Sigmoid colon (tissue), 7 donors: Measurements from ENCODE around the gene GGA1. TPM values are rescaled to one million over a fixed set of nuclear protein-coding genes. Genes with fewer than 3 reads are reported as not detected.

Source experiments
- DNase-seq: peaks from one replicate; pipeline ENCODE4 v3.0.0-alpha.2; 2019
- H3K27ac ChIP-seq, 4 donors: fragments of 200-600 bp; sonication (generic); one replicate each; pipeline ENCODE4 v1.5.1; 2016 to 2019; ENCODE audit warnings: mild to moderate bottlenecking in 1 of 4
- H3K27me3 ChIP-seq, 3 donors: fragments of 200-600 bp; sonication (generic); one replicate each; pipeline ENCODE4 v1.5.1; 2019; ENCODE audit warnings: mild to moderate bottlenecking in 1 of 3
- H3K36me3 ChIP-seq, 4 donors: fragments of 200-600 bp; sonication (generic); one replicate each; pipeline ENCODE4 v1.5.1; 2016 to 2019
- H3K4me1 ChIP-seq, 4 donors: fragments of 200-600 bp; sonication (generic); one replicate each; pipeline ENCODE4 v1.5.1; 2017 to 2019
- H3K4me3 ChIP-seq, 4 donors: fragments of 200-600 bp; sonication (generic); one replicate each; pipeline ENCODE4 v1.5.1; 2017 to 2019; ENCODE audit warnings: mild to moderate bottlenecking in 2 of 4, moderate library complexity in 1 of 4
- H3K9me3 ChIP-seq, 4 donors: fragments of 200-600 bp in 3 of 4; sonication (generic) in 3 of 4; one replicate each; pipeline versions ENCODE4 v1.5.1 to v1.6.1; 2013 to 2019
- EP300 ChIP-seq, 4 donors: sonication (generic); formaldehyde crosslinking; IDR thresholded peaks; one replicate each; pipeline ENCODE4 v1.6.1; 2017; ENCODE audit warnings: antibody characterized with exemption in 4 of 4
- POLR2A ChIP-seq, 2 donors: fragments of 450-650 bp; IDR thresholded peaks; one replicate each; pipeline ENCODE4 v1.6.1; 2016; ENCODE audit warnings: antibody characterized with exemption in 2 of 2, mild to moderate bottlenecking in 2 of 2, moderate library complexity in 2 of 2
- POLR2AphosphoS5 ChIP-seq, 4 donors: sonication (generic); formaldehyde crosslinking; IDR thresholded peaks; one replicate each; pipeline ENCODE4 v1.6.1; 2017; ENCODE audit warnings: antibody characterized with exemption in 4 of 4
- WGBS, 2 donors: extraction: QIAGEN DNeasy Blood & Tissue Kit; methylation state at CpG; one replicate each; pipeline ENCODE4 v1.1.7; 2013; 5-methylcytosine and 5-hydroxymethylcytosine counted together
- intact Hi-C: fragments of 100-400 bp; cut with DNase I; formaldehyde crosslinking; loops from one replicate; pipeline ENCODE4 v1.15.1; 2023
- polyA plus RNA-seq, 3 donors: library from polyadenylated mRNA; stranded (reverse); fragments of 200-250 nt; gene quantifications; one replicate each; pipeline ENCODE4 v1.2.3, GENCODE V29; 2013
- total RNA-seq, 4 donors: library from RNA; depleted of rRNA; stranded (reverse); fragments of >200 nt; gene quantifications; one replicate each; pipeline ENCODE4 v1.1.0, GENCODE V29; 2016
- TF ChIP-seq, protein P1 (sequence below), 4 experiments: fragments of 450-650 bp in 3 of 4; fragments of 200-600 bp in 1 of 4; IDR thresholded peaks; one replicate each; pipeline ENCODE4 v1.5.1; 2016 to 2019; ENCODE audit warnings: antibody characterized with exemption in 4 of 4, mild to moderate bottlenecking in 3 of 4, moderate library complexity in 2 of 4
- donor health status: healthy with polysubstance abuse.
- donor health status: Bipolar disorder and iron deficiency.
- donor health status: healthy.

GGA1 gene
- total and polyA plus RNA-seq, 7 donors = 25.2 to 77.4 (median 41.3) TPM

DNA sequence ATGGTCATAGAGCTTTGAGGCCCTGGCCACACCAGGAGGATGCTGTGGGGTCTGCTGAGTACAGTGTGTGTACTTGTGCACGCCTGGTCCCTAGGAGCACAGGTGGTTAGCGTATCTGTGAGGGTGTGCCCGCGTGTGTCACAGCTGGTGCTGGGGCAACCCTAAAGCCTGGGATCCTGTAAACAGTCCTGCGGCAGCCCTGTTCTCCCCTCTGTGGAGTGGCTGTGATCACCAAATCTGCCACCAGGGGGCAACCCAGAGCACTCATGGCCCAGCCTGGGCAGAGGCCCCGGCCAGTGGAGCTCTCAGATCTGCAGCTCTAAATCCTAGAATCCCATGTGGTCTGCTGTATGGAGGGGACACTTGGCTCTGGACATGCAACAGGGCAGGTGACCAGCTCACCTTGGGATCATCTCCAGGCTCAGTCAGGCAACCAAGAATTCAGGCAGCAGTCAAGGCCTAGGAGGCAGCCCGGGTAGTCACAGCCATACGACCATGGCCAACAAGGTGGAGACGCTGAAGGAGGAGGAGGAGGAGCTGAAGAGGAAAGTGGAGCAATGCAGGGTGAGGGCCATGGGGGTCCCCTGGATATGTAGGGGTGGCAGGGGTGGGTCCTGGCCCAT lies 34.7 kb downstream of the GGA1 start:
- intact Hi-C loops = loop anchor here (1.0 to 2.0 kb wide), 2 partner anchors 38 to 149 kb away; no protein-coding TSS in a partner anchor
- peak; percentile 92 for DNase-seq
- Histone ChIP-seq H3K4me3 (no peak overlapping the region), H3K36me3 (peaks cover 0 to 5% (median 0%) of the 10 kb centered on the region in 4 donors), H3K4me1 (peaks cover 0 to 24% (median 21%) of the 10 kb centered on the region in 4 donors), H3K9me3 (no peaks in the 10 kb centered on the region), H3K27ac (no peak overlapping the region), H3K27me3 (peaks cover 0 to 7% (median 6%) of the 10 kb centered on the region in 3 donors)
- 23 to 33% methylated on average over 9 of the region's 9 CpGs for WGBS, 2 donors
- TF ChIP-seq, protein P1, sequence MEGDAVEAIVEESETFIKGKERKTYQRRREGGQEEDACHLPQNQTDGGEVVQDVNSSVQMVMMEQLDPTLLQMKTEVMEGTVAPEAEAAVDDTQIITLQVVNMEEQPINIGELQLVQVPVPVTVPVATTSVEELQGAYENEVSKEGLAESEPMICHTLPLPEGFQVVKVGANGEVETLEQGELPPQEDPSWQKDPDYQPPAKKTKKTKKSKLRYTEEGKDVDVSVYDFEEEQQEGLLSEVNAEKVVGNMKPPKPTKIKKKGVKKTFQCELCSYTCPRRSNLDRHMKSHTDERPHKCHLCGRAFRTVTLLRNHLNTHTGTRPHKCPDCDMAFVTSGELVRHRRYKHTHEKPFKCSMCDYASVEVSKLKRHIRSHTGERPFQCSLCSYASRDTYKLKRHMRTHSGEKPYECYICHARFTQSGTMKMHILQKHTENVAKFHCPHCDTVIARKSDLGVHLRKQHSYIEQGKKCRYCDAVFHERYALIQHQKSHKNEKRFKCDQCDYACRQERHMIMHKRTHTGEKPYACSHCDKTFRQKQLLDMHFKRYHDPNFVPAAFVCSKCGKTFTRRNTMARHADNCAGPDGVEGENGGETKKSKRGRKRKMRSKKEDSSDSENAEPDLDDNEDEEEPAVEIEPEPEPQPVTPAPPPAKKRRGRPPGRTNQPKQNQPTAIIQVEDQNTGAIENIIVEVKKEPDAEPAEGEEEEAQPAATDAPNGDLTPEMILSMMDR (IDR thresholded peaks at IDR 0.05) = peak; percentile 79 to 94 (median 91)
- TF ChIP-seq POLR2A (IDR thresholded peaks at IDR 0.05) (no peak), POLR2AphosphoS5 (IDR thresholded peaks at IDR 0.05) (peak in 1 of 4 donors; percentile 6)

DNA sequence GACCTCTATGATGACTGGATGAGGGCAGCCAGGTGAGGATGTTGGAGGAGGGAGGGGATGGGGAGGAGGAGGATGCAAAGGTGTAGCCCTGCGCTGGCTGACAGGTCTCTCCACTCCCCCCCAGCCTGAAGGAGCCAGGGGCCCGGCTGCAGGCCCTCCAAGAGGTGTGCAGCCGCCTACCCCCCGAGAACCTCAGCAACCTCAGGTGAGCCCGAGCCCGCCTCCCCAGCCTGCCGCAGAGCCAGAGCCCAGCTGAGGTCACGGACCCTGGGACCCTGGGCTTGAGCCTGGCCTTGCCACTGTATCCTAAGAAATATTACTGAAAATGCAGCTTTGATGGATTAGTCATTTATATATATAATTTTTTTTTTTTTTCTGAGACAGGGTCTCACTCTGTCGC lies 38.7 kb downstream of the GGA1 start:
- DNase-seq = no peak
- Histone ChIP-seq H3K27me3 (no peaks in the 10 kb centered on the region), H3K36me3 (peaks cover 0 to 5% (median 0%) of the 10 kb centered on the region in 4 donors), H3K4me1 (peaks cover 0 to 4% (median 3%) of the 10 kb centered on the region in 4 donors), H3K4me3 (no peak overlapping the region), H3K9me3 (no peaks in the 10 kb centered on the region), H3K27ac (no peak overlapping the region)
- no peak for TF ChIP-seq EP300 (IDR thresholded peaks at IDR 0.05)
- intact Hi-C loops = no loop called here
- WGBS, 2 donors = 95% methylated on average over 9 of the region's 9 CpGs

DNA sequence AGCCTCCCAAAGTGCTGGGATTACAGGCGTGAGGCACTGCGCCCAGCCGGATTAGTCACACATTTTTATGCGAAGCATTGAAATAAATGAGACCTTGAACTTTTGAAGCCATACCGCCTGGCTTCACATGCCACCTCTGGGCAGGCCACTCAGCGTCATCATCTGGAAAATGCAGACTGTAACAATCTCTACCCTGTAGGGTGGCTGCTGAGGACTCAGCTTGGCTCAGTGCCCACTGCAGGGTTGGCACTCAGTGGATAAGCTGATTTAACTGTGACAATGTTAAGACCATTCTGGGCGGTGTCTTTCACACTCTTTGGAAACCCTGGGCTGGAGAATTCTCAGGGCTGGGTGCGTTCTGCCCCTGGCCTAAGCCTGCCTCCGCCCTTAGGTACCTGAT lies 39.3 kb downstream of the GGA1 start:
- intact Hi-C loops = no loop called here

DNA sequence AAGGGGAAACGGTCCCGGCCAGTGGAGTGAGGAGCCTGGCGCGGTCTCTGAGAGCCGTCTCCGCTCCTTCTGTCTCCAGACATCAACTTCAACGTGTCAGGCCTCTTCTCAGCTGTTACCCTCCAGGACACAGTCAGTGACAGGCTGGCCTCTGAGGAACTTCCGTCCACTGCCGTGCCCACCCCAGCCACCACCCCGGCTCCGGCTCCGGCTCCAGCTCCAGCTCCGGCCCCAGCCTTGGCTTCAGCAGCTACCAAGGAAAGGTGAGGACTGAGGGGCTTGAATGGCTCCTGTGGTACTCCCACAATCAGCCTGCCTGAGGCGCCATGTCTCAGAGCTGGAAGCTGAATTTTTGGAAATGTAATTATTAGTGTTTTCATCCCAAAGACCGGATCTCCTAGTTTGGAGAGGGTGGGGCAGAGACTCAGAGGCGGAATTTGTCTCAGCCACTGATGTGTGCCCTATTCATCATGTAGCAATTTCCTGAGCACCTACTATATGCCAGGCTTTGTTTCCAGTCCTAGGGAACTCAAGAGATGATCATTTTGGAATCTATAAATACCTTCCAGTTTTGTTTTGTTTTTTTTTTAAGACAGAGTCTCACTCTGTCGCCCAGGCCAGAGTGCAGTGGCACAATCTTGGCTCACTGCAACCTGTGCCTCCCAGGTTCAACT lies 42.0 kb downstream of the GGA1 start:
- no peak for TF ChIP-seq EP300 (IDR thresholded peaks at IDR 0.05)
- TF ChIP-seq, protein P1 (IDR thresholded peaks at IDR 0.05) = no peak
- TF ChIP-seq POLR2A (IDR thresholded peaks at IDR 0.05) = no peak
- no peak for TF ChIP-seq POLR2AphosphoS5 (IDR thresholded peaks at IDR 0.05)
- intact Hi-C loops = no loop called here
- no peaks in the 10 kb centered on the region for H3K4me1 ChIP-seq
- H3K27me3 ChIP-seq = no peaks in the 10 kb centered on the region
- H3K4me3 ChIP-seq = no peak overlapping the region
- H3K9me3 ChIP-seq = no peaks in the 10 kb centered on the region
- no peak overlapping the region for H3K27ac ChIP-seq
- 96 to 97% methylated on average over 17 of the region's 17 CpGs for WGBS, 2 donors
- DNase-seq = no peak
- H3K36me3 ChIP-seq = peaks cover 0 to 5% (median 0%) of the 10 kb centered on the region in 4 donors

More for the DNA sequence above, 39.3 kb downstream of the GGA1 start:
- Histone ChIP-seq H3K9me3 (no peaks in the 10 kb centered on the region), H3K4me1 (peaks cover 0 to 4% (median 3%) of the 10 kb centered on the region in 4 donors), H3K27ac (no peak overlapping the region), H3K27me3 (no peaks in the 10 kb centered on the region), H3K36me3 (peaks cover 0 to 5% (median 0%) of the 10 kb centered on the region in 4 donors), H3K4me3 (no peak overlapping the region)
- 51 to 87% methylated on average over 9 of the region's 9 CpGs for WGBS, 2 donors
- DNase-seq = no peak
- no peak for TF ChIP-seq POLR2AphosphoS5 (IDR thresholded peaks at IDR 0.05)
- TF ChIP-seq, protein P1 (IDR thresholded peaks at IDR 0.05) = no peak
- TF ChIP-seq EP300 (IDR thresholded peaks at IDR 0.05) = no peak
- TF ChIP-seq POLR2A (IDR thresholded peaks at IDR 0.05) = no peak

DNA sequence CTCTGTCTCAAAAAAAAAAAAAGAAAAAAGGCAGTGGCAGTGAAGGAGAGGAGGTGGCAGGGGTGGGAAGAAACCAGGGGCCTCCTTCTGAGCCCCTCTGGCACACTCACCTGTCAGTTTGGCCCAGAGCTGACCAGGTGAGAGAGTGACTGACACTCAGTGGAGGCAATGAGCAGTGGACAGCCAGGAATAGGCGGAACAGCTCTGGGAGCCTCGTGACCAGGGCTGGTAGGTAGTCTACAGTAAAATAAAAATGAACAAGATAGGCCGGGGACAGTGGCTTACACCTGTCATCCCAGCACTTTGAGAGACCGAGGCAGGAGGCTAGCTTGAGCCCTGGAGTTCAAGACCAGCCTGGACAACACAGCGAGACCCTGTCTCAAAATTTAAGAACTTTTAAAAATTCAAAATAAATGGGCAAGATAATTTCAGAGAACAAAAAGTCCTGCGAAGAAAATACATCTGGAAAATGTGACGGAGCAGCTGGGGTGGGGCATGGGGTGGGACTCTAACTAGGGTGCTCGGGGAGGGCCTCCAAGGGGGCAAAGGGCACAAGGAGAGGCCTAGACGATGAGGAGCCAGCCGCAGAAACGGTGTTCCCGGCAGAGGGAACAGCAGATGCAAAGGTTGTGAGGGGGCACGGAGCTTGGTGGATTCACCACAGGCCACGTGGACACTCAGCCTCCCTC lies 46.1 kb downstream of the GGA1 start:
- TF ChIP-seq, protein P1 (IDR thresholded peaks at IDR 0.05) = no peak
- TF ChIP-seq EP300 (IDR thresholded peaks at IDR 0.05) (no peak), POLR2AphosphoS5 (IDR thresholded peaks at IDR 0.05) (no peak), POLR2A (IDR thresholded peaks at IDR 0.05) (no peak)
- intact Hi-C loops = no loop called here
- DNase-seq = no peak
- H3K9me3 ChIP-seq = no peaks in the 10 kb centered on the region
- H3K27me3 ChIP-seq = no peaks in the 10 kb centered on the region
- H3K27ac ChIP-seq = peak overlapping the region in 1 of 4 donors; percentile 12
- no peak overlapping the region for H3K4me3 ChIP-seq
- H3K36me3 ChIP-seq = no peaks in the 10 kb centered on the region
- WGBS, 2 donors = 27 to 69% methylated on average over 14 of the region's 14 CpGs
- H3K4me1 ChIP-seq = peaks cover 0 to 14% (median 13%) of the 10 kb centered on the region in 4 donors
